Activated CD8-positive, alpha-beta memory T cell treated with anti-CD3 and anti-CD28 coated beads, Interleukin-2, amount 10 ng/mL, durations not matched to agents 7 days and 5 days (primary cell): ENCODE data around the gene MTSS2. TPM values are rescaled to one million over a fixed set of nuclear protein-coding genes. Genes with fewer than 3 reads are reported as not detected.
"Not testable (repeated sequence)": the region's sequence is repeated elsewhere in the genome, so short reads cannot be mapped to it uniquely, and the experiment has no call there.

Experiments
- ATAC-seq: fragments of 150-1000 bp; cut with Tn5 transposase; one replicate; pipeline ENCODE4 v1.10.0; 2021; ENCODE audit warnings: moderate library complexity
- CTCF ChIA-PET: fragments of 350-600 bp; sonication (Branson Sonifier 250); formaldehyde crosslinking; loops from one replicate; lab custom pipeline; 2021; ENCODE audit warnings: antibody characterized with exemption; lab: Charles Lee
- DNase-seq: peaks from one replicate; pipeline ENCODE4 v3.0.0-alpha.2; 2020
- H3K27ac Mint-ChIP-seq: one replicate; pipeline ENCODE4 v1.8.0; 2021; ENCODE audit warnings: mild to moderate bottlenecking, mixed read lengths
- H3K27me3 Mint-ChIP-seq: one replicate; pipeline ENCODE4 v1.8.0; 2021; ENCODE audit warnings: mixed read lengths
- H3K36me3 Mint-ChIP-seq: one replicate; pipeline ENCODE4 v1.8.0; 2021; ENCODE audit warnings: mild to moderate bottlenecking, mixed read lengths
- H3K4me1 Mint-ChIP-seq: one replicate; pipeline ENCODE4 v1.8.0; 2021; ENCODE audit warnings: mixed read lengths
- H3K4me3 Mint-ChIP-seq: one replicate; pipeline ENCODE4 v1.8.0; 2021; ENCODE audit warnings: mild to moderate bottlenecking, moderate library complexity, mixed read lengths
- H3K9me3 Mint-ChIP-seq: one replicate; pipeline ENCODE4 v1.8.0; 2022; ENCODE audit warnings: low read depth, mixed read lengths
- total RNA-seq, 2 experiments: library from RNA; stranded (reverse); gene quantifications; one replicate each; pipeline ENCODE4 v1.2.3, GENCODE V29; 2021

MTSS2 gene
- total RNA-seq, 2 experiments from 2014 or later: 1.4 to 1.7 TPM

GRCh38 chr16:70652322-70652721, 33.5 kb downstream of the MTSS2 start:
- Mint-ChIP-seq H3K27me3 (no peaks in the 10 kb centered on the region), H3K4me3 (no peak overlapping the region), H3K36me3 (no peaks in the 10 kb centered on the region), H3K27ac (no peak overlapping the region), H3K9me3 (no peaks in the 10 kb centered on the region), H3K4me1 (peaks cover 8% of the 10 kb centered on the region)
- CTCF ChIA-PET: interaction anchor here (1.0 to 3.7 kb wide), 10 partner anchors 27 to 330 kb away, joined by 3 to 27 read pairs (median 6); no protein-coding TSS in a partner anchor
- ATAC-seq: no peak
- no peak for DNase-seq

GRCh38 chr16:70651524-70651923, 34.3 kb downstream of the MTSS2 start:
- CTCF ChIA-PET: interaction anchor here (0.6 to 2.7 kb wide), 3 partner anchors 86 to 269 kb away, joined by 3 to 9 read pairs (median 4); no protein-coding TSS in a partner anchor
- no peak for DNase-seq
- H3K27ac Mint-ChIP-seq: no peak overlapping the region
- no peaks in the 10 kb centered on the region for H3K27me3 Mint-ChIP-seq
- H3K9me3 Mint-ChIP-seq: no peaks in the 10 kb centered on the region
- peaks cover 8% of the 10 kb centered on the region for H3K4me1 Mint-ChIP-seq
- H3K36me3 Mint-ChIP-seq: no peaks in the 10 kb centered on the region
- ATAC-seq: no peak
- H3K4me3 Mint-ChIP-seq: no peak overlapping the region

- CTCF ChIA-PET: interaction anchor here (0.8 kb wide), 1 partner anchor 15 kb away, joined by 3 read pairs; no protein-coding TSS in a partner anchor
- Mint-ChIP-seq H3K4me3 (no peak overlapping the region), H3K9me3 (no peaks in the 10 kb centered on the region), H3K27ac (no peak overlapping the region), H3K4me1 (peaks cover 8% of the 10 kb centered on the region), H3K36me3 (no peaks in the 10 kb centered on the region), H3K27me3 (no peaks in the 10 kb centered on the region)
- DNase-seq (no peak), ATAC-seq (no peak)
Measured at GRCh38 chr16:70650216-70650615, 35.6 kb downstream of the MTSS2 start.

- DNase-seq: no peak
- Mint-ChIP-seq H3K4me1 (peaks cover 7% of the 10 kb centered on the region), H3K27me3 (no peaks in the 10 kb centered on the region), H3K4me3 (no peak overlapping the region), H3K36me3 (no peaks in the 10 kb centered on the region), H3K9me3 (no peaks in the 10 kb centered on the region), H3K27ac (no peak overlapping the region)
- CTCF ChIA-PET: no interaction called here
- ATAC-seq: no peak
Measured at GRCh38 chr16:70649300-70649699, 36.6 kb downstream of the MTSS2 start.

GRCh38 chr16:70648606-70649005, 37.2 kb downstream of the MTSS2 start:
- no peak overlapping the region for H3K27ac Mint-ChIP-seq

GRCh38 chr16:70647441-70648359, 38.2 kb downstream of the MTSS2 start:
- H3K27ac Mint-ChIP-seq: no peak overlapping the region
- ATAC-seq (no peak), DNase-seq (no peak)
- H3K4me3 Mint-ChIP-seq: no peak overlapping the region
- H3K36me3 Mint-ChIP-seq: no peaks in the 10 kb centered on the region
- H3K4me1 Mint-ChIP-seq: no peaks in the 10 kb centered on the region
- H3K9me3 Mint-ChIP-seq: no peaks in the 10 kb centered on the region
- H3K27me3 Mint-ChIP-seq: peaks cover under 1% of the 10 kb centered on the region
- CTCF ChIA-PET: no interaction called here

More at GRCh38 chr16:70648606-70649005, 37.2 kb downstream of the MTSS2 start:
- Mint-ChIP-seq H3K4me3 (no peak overlapping the region), H3K4me1 (peaks cover under 1% of the 10 kb centered on the region), H3K27me3 (no peaks in the 10 kb centered on the region), H3K36me3 (no peaks in the 10 kb centered on the region), H3K9me3 (no peaks in the 10 kb centered on the region)
- DNase-seq (no peak), ATAC-seq (no peak)
- CTCF ChIA-PET: interaction anchor here (0.7 kb wide), 1 partner anchor 10 kb away, joined by 3 read pairs; no protein-coding TSS in a partner anchor

- Mint-ChIP-seq H3K36me3 (no peaks in the 10 kb centered on the region), H3K4me1 (no peaks in the 10 kb centered on the region), H3K27me3 (peaks cover 9% of the 10 kb centered on the region), H3K27ac (no peak within 1 kb of the TSS), H3K4me3 (no peak within 1 kb of the TSS), H3K9me3 (no peaks in the 10 kb centered on the region)
- DNase-seq (no peak), ATAC-seq (no peak)
- CTCF ChIA-PET: no interaction called here
Measured at GRCh38 chr16:70646260-70647241, 39.3 kb downstream of the MTSS2 start, which contains the start of gene IL34. TSS of gene IL34 (plus strand) at chr16:70646559. CDS start at chr16:70646948, 389 bp downstream.

GRCh38 chr16:70644763-70645597, 40.9 kb downstream of the MTSS2 start:
- ATAC-seq (no peak), DNase-seq (no peak)
- H3K36me3 Mint-ChIP-seq: no peaks in the 10 kb centered on the region
- H3K4me1 Mint-ChIP-seq: no peaks in the 10 kb centered on the region
- H3K27ac Mint-ChIP-seq: no peak overlapping the region
- CTCF ChIA-PET: no interaction called here
- H3K4me3 Mint-ChIP-seq: no peak overlapping the region
- no peaks in the 10 kb centered on the region for H3K9me3 Mint-ChIP-seq
- peaks cover 14% of the 10 kb centered on the region for H3K27me3 Mint-ChIP-seq

GRCh38 chr16:70643264-70643663, 42.6 kb downstream of the MTSS2 start:
- not testable (repeated sequence) for H3K4me3 Mint-ChIP-seq, H3K27ac Mint-ChIP-seq

GRCh38 chr16:70642633-70643032, 43.2 kb downstream of the MTSS2 start:
- Mint-ChIP-seq H3K4me3 (no peak overlapping the region), H3K36me3 (no peaks in the 10 kb centered on the region), H3K4me1 (peaks cover 2% of the 10 kb centered on the region), H3K27ac (no peak overlapping the region), H3K27me3 (peaks cover 14% of the 10 kb centered on the region), H3K9me3 (no peaks in the 10 kb centered on the region)
- CTCF ChIA-PET: no interaction called here
- ATAC-seq: no peak
- DNase-seq: no peak

More at GRCh38 chr16:70643264-70643663, 42.6 kb downstream of the MTSS2 start:
- H3K36me3 Mint-ChIP-seq, ATAC-seq, DNase-seq, H3K4me1 Mint-ChIP-seq, H3K9me3 Mint-ChIP-seq, CTCF ChIA-PET: not testable (repeated sequence)
- peaks cover 14% of the 10 kb centered on the region for H3K27me3 Mint-ChIP-seq

- DNase-seq (no peak), ATAC-seq (no peak)
- Mint-ChIP-seq H3K4me1 (peaks cover 3% of the 10 kb centered on the region), H3K27me3 (peaks cover 14% of the 10 kb centered on the region), H3K9me3 (no peaks in the 10 kb centered on the region), H3K4me3 (no peak overlapping the region), H3K27ac (no peak overlapping the region), H3K36me3 (no peaks in the 10 kb centered on the region)
- CTCF ChIA-PET: interaction anchor here (1.0 kb wide), 1 partner anchor 9 kb away, joined by 3 read pairs; no protein-coding TSS in a partner anchor
Measured at GRCh38 chr16:70638814-70639792, 46.8 kb downstream of the MTSS2 start.
